ENCODE data around the gene RBMX. TPM values are rescaled to one million over a fixed set of nuclear protein-coding genes. Genes with fewer than 3 reads are reported as not detected.
A peak's percentile ranks its signal among the peaks of the same experiment; 100 is the strongest.

RBMX gene
- total RNA-seq, 1 donor from 2014 or later = 260 TPM

- no peaks in the 10 kb centered on the region for H3K27me3 Mint-ChIP-seq
- H3K4me3 Mint-ChIP-seq = no peak overlapping the region
- POLR2A ChIA-PET = interaction anchor here (0.5 to 1.3 kb wide), 4 partner anchors 10 to 115 kb away, joined by 3 to 8 read pairs (median 4); partner anchors contain the start of gene RBMX
- DNase-seq (no peak), ATAC-seq (ENCODE audit: low read depth) (no peak)
- H3K4me1 Mint-ChIP-seq = peaks cover 2% of the 10 kb centered on the region
- H3K27ac Mint-ChIP-seq = no peak overlapping the region
- no peaks in the 10 kb centered on the region for H3K9me3 Mint-ChIP-seq
- intact Hi-C loops (cut with micrococcal nuclease) = no loop called here
- CTCF ChIA-PET = no interaction called here
- TF ChIP-seq CTCF (IDR thresholded peaks at IDR 0.05) = no peak
- peaks cover 59% of the 10 kb centered on the region for H3K36me3 Mint-ChIP-seq (ENCODE audit: low read depth)
These were observed 18.0 kb downstream of the RBMX start for GRCh38 chrX:136862546-136862945.

GRCh38 chrX:136861877-136862276, 18.6 kb downstream of the RBMX start:
- ChIA-PET CTCF (no interaction called here), POLR2A (interaction anchor here (0.5 to 1.3 kb wide), 6 partner anchors 11 to 114 kb away, joined by 3 to 8 read pairs (median 4); partner anchors contain the start of gene RBMX)
- no peaks in the 10 kb centered on the region for H3K9me3 Mint-ChIP-seq
- peaks cover 2% of the 10 kb centered on the region for H3K4me1 Mint-ChIP-seq
- DNase-seq (no peak), ATAC-seq (ENCODE audit: low read depth) (no peak)
- H3K27ac Mint-ChIP-seq = peak overlapping the region; percentile 24
- no peak overlapping the region for H3K4me3 Mint-ChIP-seq
- TF ChIP-seq CTCF (IDR thresholded peaks at IDR 0.05) = no peak
- intact Hi-C loops (cut with micrococcal nuclease) = no loop called here
- H3K27me3 Mint-ChIP-seq = no peaks in the 10 kb centered on the region
- peaks cover 55% of the 10 kb centered on the region for H3K36me3 Mint-ChIP-seq (ENCODE audit: low read depth)

GRCh38 chrX:136858007-136858756, 22.3 kb downstream of the RBMX start:
- Mint-ChIP-seq H3K4me1 (peaks cover 14% of the 10 kb centered on the region), H3K36me3 (ENCODE audit: low read depth) (peaks cover 48% of the 10 kb centered on the region), H3K9me3 (no peaks in the 10 kb centered on the region), H3K27me3 (no peaks in the 10 kb centered on the region), H3K27ac (peak overlapping the region; percentile 60), H3K4me3 (no peak overlapping the region)
- ChIA-PET CTCF (no interaction called here), POLR2A (no interaction called here)
- intact Hi-C loops (cut with micrococcal nuclease) = no loop called here
- DNase-seq (no peak), ATAC-seq (ENCODE audit: low read depth) (no peak)
- TF ChIP-seq CTCF (IDR thresholded peaks at IDR 0.05) = no peak

GRCh38 chrX:136856551-136856950, 24.0 kb downstream of the RBMX start:
- Mint-ChIP-seq H3K36me3 (ENCODE audit: low read depth) (peaks cover 44% of the 10 kb centered on the region), H3K9me3 (no peaks in the 10 kb centered on the region), H3K4me3 (no peak overlapping the region), H3K27me3 (no peaks in the 10 kb centered on the region), H3K27ac (peak overlapping the region; percentile 61), H3K4me1 (peaks cover 14% of the 10 kb centered on the region)
- intact Hi-C loops (cut with micrococcal nuclease) = no loop called here
- ChIA-PET POLR2A (no interaction called here), CTCF (no interaction called here)
- ATAC-seq (ENCODE audit: low read depth) (peak; percentile 40), DNase-seq (no peak)
- no peak for TF ChIP-seq CTCF (IDR thresholded peaks at IDR 0.05)

- Mint-ChIP-seq H3K9me3 (no peaks in the 10 kb centered on the region), H3K27me3 (no peaks in the 10 kb centered on the region), H3K36me3 (ENCODE audit: low read depth) (peaks cover 40% of the 10 kb centered on the region), H3K4me3 (no peak overlapping the region), H3K27ac (peak overlapping the region; percentile 61), H3K4me1 (peaks cover 14% of the 10 kb centered on the region)
- DNase-seq (no peak), ATAC-seq (ENCODE audit: low read depth) (no peak)
- intact Hi-C loops (cut with micrococcal nuclease) = no loop called here
- CTCF ChIA-PET = no interaction called here
- TF ChIP-seq CTCF (IDR thresholded peaks at IDR 0.05) = no peak
- POLR2A ChIA-PET = no interaction called here
These were observed 24.5 kb downstream of the RBMX start for GRCh38 chrX:136856050-136856449.
